ENCODE measurements around the gene C10orf95.
"Not testable (repeated sequence)": the region's sequence is repeated elsewhere in the genome, so short reads cannot be mapped to it uniquely, and the experiment has no call there.

Gene C10orf95, protein sequence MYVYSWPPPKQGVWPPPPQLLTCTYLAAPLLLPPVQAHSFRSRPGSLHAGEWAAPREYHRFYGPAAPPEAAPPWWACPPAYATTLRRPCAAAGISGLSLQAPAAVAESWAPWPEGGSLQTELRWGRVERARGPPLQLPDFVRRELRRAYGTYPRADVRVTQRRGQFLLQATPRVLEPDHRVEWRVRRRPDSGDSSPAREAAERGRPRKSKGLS

DNA sequence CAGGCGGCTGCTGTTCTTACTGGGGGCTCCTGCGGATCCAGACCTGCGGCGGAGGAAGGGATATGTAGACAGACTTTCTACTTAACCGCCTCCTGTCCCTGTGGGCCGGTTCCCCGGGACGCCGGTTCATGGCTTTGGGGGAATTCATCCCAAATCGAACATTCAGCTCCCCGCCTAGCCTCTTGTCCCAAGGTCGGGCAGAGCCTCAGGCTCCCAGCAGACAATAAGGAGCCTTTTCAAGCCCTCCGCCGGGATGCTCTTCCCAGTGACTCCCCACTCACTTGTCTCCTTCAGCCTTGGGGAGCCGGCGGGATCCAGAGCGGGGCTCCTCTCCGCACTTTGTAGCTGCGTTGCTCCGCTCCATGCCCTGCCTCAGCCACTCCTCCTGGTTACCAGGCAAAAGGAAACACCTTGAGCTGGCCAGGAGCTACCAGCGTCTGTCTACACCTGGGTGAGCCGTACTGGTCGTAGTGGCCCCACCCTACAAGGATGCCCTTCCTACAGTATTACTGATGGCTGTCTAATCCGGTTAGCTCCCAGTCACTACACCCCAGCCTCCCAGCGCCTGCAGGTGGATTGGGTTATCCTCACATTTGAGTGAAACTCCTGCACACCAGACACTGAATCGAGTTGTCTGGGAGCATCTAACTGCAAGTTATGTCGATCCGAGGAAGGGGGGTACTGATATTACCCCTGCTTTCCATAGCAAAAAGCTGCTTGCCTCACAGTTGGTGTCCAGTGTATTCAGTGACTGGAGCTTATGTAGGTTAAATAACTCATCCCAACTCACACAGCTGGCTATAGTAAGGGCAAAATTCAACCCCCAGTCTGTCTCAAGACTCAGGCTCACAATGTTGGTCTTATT lies at the start of gene C10orf95:
C10orf95 (minus strand) TSS at position 439 of the 865 bp plus-strand sequence. CDS start 450 bp downstream, outside the sequence.
- DNase-seq: no peak

DNA sequence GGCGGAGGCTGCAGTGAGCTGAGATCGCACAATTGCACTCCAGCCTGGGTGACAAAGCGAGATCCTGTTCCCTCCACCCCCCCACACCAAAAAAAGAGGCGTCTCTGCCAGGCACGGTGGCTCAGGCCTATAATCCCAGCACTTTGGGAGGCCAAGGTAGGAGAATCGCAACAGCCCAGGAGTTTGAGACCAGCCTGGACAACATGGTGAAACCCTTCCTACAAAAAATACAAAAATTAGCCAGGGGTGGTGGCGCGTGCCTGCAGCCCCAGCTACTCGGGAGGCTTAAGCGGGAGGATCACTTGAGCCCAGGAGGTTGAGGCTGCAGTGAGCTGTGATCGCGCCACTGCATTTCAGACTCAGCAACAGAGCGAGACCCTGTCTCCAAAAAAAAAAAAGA lies 49.3 kb upstream of the C10orf95 start:
- DNase-seq: not testable (repeated sequence)

DNA sequence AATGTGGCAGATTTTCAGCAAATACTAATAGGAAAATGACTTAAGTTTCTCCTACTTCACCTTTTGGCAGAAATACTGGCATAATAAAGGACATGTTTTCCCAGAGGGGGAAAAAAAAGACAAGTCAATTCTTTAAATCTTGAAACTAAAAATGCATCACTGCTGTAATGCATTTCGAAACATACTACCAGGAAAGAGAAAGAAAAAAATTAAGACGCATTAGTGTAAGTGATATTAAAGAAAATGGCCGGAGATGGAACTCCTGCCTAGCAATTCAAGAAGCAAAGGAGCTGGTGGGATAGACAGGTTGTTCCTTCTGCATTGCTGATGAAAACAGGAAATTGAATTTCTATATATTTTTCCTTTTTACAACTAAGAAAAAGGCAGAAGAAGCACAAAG lies 48.0 kb upstream of the C10orf95 start:
- no peak for DNase-seq

DNA sequence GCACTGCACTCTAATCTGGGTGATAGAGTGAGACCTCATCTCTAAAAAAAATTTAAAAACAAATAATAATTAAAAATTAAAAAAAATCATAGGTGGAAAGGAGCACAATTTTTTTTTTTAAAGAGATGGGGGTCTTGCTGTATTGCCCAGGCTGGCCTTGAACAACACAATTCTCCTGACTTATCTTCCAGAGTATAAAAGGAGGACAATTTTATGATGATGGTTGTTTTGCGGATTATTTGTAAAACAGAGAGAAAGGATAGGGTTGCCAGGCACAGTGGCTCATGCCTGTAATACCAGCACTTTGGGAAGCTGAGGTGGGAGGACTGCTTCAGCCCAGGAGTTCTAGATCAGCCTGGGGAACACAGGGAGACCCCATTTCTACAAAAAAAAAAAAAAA lies 46.2 kb upstream of the C10orf95 start:
- no peak for DNase-seq

DNA sequence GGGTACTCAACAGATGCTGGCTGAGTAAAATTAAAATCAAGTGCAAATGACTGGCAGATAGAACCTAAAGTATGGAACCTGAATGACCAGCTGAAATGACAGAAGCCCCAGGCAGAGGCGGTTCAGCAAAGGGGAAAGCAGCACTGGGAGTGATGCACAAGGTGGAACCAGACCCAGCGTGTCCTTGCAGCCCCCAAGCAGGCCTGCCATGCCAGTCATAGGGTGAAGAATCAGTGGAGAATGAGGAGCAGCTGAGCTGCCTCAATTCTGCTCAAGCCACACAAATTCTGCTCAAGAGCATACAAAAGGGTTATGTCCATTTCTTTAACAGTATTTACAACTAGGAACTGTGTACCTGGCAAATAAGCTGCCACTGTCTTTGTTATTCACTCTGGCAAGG lies 42.4 kb upstream of the C10orf95 start:
- no peak for DNase-seq

DNA sequence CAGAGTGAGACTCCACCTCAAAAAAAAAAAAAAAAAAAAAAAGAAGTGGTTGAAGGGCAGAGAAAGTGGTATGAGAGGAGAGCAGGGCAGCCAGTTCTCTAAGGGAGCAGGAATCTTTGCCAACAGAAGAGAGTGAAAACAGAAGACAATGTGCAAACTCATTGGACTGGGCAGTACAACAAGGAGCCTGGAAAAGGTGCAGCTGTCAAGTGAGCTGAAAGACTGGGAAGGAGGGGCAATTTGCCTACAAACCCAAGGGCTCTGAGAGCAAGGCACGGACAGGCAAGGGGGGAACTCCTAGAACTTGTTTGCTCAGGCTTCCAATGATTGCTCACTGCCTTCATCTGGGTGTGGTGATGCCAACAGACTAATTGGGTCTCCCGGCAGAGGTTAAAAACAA lies 41.6 kb upstream of the C10orf95 start:
- no peak for DNase-seq

DNA sequence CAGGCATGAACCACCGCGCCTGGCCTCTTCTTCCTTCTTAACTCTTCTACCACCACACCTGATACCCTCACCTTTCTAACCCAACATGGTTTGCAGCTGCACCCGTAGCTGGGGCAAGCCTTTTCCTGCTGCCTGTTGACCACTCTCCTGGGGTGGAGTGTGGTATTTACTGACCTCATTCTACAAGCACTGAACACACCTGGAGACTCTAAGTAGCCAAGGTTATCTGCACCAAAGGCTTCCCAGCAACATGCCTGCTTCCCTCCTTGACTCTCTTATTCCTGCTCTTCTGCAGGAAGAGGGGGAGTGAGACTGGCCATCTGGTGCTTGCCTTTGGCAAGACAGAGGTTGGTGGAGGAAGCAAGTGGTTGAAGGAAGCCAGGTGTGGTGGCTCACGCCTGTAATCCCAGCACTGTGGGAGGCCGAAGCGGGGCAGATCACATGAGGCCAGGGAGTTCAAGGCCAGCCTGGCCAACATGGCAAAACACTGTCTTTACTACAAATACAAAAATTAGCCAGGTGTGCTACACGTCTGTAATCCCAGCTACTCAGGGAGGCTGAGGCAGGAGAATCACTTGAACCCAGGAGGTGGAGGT lies 41.1 kb upstream of the C10orf95 start:
- no peak for DNase-seq

DNA sequence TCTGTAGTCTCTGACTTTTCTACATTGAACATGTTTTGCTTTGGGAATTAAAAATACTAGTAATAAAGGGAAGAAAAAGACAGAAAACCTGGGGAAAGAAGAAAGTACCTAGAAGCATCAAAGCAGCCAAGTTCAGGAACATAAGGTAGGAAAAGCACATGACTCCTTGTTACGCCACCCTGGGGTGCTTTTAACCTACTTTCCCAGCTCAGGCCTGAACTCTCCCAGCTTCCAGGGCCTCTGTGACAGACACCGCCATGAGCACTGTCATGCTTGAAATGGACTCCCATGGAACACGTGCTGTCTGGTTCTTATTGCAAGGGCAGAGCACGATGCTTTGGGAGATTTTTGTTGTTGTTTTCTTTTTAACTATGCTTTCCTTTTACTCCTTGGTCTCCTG lies 39.8 kb upstream of the C10orf95 start:
- DNase-seq: no peak

DNA sequence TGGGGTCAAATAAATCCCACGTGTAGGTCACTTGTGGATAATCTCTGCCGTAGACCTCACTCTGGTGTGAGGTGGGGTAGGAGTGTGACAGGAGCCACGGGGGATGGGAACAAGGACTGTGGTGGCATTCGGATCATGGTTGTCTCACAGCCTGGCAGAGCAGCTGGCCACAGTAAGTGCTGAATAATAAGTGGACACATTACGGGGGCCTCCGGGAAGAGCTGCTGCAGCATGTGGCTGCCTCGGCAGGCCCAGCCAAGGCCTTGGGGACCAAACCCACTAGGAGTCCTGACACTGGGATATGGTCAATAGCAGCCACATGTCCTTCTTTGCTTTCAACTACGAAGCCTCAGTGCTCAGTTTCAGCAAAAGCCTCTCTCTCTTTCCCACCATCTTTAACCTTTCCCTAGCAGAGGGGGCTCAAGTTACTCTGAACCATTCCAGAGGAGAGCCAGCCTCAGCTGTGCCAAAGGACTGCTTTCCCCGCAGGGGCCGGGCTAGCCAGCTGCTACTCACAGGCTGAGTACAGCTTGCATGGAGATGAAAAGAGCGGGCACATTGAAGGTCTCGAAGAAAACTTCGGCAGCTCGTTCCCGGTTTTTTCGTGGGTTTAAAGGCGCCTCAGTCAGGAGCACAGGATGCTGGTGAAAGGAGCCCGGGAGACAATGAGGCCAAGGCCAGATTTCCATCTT lies 33.9 kb upstream of the C10orf95 start:
- DNase-seq: no peak

DNA sequence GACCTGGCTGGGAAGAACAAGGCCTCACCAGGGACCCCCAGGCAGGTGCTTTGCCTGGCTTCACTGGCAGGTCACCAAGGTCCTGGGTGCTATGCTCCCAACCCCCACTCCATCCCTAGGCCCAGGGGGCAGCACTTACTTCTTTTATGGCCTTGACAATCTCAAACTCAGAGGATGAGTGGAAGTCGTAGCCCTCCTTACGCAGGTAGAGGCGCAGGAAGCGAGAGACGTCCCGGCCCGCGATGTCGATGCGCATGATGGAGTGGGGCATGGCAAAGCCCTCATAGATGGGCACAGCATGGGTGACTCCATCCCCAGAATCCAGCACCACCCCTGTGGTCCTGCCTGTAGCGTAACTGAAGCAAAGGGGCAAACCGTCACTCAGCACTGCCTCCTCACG lies 32.7 kb upstream of the C10orf95 start:
- DNase-seq: no peak

DNA sequence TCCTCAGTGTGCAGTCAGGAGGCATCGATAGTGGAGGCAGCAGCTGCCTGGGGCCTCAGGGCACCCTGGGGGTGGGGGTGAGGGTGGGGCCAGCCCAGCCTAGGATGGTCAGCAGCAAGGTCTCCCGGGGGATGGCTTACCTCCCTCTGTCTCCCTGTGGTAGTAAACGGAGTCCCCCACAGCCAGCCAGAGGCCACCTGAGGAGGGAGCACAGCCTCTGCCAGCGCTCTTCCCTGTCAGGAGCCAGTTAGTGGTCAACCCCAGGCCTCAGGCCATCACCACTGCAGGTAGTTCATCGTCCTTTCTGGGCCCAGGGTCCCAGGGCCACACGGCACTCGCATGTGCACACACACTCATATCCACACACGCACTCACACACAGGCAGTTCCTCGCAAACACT lies 29.1 kb upstream of the C10orf95 start:
- DNase-seq: no peak

DNA sequence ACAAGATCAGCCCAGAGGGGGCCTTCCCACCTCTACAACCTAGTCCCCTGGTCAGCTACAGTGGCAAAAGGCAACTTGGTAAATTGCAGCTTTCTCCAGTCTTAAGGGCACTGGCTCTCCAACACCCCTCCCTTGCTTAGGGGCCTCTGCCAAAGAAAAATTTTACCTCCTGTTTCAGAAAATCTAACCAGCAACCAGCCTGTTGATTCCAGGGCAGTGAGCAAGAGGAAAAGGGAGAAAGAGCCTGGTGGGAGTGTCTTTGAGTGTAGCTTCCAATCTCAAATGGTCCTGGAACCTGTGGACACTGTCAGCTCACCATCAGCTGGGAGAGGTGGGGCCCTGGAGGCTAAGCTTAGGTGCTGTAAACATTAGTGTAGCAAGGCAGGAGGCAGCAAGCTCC lies 28.3 kb upstream of the C10orf95 start:
- DNase-seq: no peak

DNA sequence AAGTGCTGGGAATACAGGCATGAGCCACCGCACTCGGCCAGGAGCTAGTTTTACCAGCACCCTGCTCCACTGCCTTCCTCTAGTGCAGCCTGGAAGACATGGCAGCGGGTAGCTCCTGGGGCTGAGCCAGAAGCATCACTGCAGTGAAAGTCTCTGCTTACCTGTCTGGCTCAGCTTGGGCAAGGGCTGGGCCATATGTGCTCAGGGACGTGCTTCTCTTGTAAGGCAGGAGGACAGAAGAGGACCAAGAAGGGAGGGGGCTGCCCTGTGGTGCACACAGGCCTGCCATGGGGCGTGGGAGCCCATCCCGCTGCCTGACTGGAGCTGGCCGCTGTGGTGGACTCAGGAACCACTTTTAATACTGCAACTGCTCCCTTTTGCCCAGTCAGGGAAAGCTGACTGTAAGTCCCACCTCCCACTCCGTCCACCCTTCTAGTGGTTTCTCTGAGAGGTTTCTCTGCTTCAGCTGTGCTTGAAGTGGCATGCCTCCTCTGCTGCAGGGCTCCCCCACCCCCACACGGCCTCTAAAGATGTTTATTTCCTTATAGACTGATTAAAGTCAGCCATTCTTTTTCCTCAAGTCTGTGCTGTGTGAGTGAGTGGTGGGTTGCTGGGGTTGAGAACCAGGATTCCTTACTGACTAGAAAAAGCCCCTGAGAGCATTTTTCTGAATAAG lies 25.3 kb upstream of the C10orf95 start:
- no peak for DNase-seq

DNA sequence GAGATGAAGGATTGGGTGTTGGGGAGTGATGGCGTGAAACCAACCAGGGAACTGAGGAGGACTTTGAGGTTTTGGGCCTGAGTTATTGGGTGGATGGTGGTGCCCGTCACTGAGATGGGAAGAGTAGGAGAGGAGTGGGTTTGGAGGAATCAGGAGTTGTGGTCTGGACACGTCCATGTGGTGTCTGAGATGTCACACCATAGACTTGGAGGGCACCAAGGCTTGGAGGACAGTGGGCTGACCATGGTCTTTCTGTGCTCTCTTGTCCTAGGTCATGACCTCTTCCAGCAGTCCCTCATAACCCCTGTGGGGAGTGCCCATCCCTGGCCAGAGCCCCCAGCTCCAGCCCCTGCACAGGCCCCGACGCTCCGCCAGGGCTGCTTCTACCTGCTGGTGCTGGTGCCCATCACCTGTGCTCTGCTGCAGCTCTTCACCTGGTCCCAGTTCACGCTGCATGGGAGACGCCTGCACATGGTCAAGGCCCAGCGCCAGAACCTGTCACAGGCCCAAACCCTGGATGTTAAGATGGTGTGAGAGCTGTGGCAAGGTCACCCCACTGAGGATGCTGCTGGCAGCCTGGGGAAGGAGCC lies 24.2 kb upstream of the C10orf95 start:
- DNase-seq: no peak

DNA sequence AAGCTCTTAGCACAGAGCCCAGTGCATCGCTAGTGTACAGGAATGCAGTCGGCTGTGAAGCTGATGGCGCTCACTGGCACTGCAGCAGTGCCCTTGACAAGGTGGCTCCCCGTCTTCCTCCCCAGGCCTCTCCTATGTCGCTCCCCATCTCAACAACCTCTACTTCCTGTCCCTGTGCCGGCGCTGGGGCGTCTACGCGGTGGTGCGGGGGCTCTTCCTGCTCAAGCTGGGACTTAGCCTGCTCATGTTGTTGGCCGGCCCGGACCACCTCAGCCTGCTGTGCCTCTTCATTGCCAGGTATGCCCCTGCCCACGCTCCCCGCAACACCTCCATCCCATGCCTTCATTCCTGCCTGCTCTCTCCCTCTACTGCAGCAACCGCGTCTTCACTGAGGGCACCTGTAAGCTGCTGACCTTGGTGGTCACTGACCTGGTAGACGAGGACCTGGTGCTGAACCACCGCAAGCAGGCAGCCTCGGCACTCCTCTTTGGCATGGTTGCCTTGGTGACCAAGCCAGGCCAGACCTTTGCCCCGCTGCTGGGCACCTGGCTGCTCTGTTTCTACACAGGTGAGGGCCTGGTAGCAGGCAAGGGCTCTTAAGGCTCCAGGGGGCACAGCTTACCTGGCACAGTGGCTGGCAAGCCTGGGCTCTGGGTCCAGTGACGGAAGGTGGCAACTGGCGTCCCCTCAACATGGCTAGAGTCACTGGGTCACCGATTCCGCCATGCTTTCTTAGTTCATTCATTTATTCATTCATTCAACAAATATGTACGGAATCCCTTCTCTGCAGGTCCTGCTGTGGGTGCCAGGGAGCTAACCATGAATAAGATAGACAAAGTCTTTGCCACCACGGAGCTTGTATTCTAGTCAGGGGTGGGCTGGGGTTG lies 22.3 kb upstream of the C10orf95 start:
- no peak for DNase-seq

DNA sequence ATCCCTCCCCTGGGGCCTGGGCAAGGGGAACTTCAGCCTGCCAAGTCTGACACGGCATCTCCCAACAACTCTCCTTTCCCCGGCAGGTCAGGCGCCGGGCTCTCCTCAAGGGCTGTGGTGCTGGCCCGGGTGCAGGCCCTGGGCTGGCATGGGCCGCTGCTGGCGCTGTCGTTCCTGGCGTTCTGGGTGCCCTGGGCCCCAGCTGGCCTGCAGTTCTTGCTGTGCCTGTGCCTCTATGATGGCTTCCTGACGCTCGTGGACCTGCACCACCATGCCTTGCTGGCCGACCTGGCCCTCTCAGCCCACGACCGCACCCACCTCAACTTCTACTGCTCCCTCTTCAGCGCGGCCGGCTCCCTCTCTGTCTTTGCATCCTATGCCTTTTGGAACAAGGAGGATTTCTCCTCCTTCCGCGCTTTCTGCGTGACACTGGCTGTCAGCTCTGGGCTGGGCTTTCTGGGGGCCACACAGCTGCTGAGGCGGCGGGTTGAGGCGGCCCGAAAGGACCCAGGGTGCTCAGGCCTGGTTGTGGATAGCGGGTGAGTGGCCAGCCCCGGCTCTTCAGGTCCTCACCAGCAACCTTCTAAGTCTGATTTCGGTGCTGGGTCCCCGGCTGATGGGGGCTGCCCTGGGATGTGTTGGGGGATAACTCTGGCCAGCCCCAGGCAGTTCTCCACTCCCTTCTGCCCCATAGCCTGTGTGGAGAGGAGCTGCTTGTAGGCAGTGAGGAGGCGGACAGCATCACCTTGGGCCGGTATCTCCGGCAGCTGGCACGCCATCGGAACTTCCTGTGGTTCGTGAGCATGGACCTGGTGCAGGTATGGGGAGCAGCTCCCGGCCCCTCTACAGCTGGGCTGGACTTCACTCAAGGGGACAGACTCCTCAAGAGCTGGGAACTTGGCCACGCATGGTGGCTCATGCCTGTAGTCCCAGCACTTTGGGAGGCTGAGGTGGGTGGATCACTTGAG lies 19.5 kb upstream of the C10orf95 start:
- DNase-seq: no peak

DNA sequence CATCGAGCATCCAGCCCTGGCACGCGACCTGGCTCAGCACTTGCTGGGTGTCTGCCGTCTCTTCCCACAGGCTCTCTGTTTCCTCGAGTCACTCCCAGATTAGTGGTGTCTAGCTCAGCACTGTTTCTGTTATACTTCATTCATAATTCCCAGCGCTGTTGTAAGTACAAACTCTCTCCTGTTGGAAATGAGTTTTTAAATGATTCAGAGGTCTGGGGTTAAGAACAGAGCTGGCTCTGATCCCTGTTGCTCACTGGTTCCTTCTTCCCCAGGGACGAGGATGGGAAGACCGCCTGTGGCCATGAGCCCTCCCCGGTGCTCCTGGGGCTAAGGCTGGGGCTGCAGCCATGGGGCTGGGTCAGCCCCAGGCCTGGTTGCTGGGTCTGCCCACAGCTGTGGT lies 17.3 kb upstream of the C10orf95 start:
- no peak for DNase-seq

DNA sequence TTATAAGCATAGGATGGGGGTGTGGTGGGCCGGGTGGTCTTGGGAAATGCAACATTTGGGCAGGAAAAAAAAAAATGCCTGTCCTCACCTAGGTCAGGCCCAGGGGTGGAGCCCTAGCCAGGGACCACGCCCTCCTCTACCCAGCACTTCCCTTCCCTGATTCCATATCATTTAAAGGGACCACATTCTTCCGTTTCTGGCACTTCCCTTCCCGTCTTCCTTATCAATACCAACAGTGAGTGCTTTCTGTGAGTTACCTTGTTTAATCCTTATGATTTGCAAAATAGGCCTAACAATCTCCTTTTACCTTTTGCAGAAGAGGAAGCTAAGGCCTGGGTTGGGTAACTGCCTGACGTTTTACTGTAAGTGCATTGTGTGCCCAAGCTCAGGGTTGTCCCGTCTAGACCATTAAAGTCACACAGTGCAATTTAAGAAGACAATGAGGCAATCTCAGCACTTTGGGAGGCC lies 16.7 kb upstream of the C10orf95 start:
- DNase-seq: no peak

DNA sequence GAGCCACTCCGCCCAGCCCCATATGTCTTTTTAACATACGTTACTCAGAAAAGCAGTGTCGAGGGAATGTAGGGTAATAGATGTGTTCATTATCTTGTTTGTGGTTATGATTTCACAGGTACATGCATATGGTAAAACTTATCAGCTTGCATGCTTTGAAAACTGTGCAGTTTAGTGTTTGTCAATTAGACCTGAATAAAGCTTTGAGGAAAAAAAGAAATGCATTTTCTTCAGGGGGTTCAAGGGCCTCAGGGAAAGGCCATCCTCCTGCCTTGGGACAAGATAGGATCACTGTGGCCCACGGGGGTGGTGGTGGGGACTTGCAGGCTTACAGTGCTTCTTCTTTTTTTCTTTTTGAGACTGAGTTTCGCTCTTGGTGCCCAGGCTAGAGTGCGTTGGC lies 16.0 kb upstream of the C10orf95 start:
- DNase-seq: no peak

DNA sequence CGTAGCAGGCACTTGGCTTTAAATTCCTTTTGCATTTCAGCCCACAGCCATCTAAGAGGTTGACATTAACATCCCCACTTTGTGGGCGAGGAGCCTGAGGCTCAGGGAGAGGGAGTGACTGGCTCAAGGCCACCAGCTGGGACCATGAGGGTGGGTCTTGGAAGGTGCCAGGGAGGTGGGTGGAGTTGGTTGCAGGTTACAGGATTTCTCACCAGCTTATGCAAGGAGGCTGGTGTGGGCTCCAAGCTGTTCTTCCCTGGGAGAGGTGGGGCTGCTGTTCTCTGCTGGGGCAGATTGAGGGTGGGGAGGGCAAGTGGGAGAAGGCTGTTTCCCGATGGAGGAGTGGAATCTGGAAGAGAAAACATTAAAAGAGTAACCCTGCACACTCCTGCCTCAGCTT lies 14.1 kb upstream of the C10orf95 start:
- DNase-seq: no peak
